ENCODE measurements around the gene NLE1. TPM values are rescaled to one million over a fixed set of nuclear protein-coding genes. Genes with fewer than 3 reads are reported as not detected.

The NLE1 gene
- polyA plus RNA-seq, 1 of the 3 experiments (the other 2 are of a cell fraction), result 22.1 TPM

- TF ChIP-seq, protein P1, sequence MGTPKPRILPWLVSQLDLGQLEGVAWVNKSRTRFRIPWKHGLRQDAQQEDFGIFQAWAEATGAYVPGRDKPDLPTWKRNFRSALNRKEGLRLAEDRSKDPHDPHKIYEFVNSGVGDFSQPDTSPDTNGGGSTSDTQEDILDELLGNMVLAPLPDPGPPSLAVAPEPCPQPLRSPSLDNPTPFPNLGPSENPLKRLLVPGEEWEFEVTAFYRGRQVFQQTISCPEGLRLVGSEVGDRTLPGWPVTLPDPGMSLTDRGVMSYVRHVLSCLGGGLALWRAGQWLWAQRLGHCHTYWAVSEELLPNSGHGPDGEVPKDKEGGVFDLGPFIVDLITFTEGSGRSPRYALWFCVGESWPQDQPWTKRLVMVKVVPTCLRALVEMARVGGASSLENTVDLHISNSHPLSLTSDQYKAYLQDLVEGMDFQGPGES (IDR thresholded peaks at IDR 0.05; ENCODE audit: low read depth, low read length), result no peak
- no peak for TF ChIP-seq FOXJ3 (CRISPR knock-in tag; IDR thresholded peaks at IDR 0.05)
- TF ChIP-seq ELF1 (IDR thresholded peaks at IDR 0.05), result no peak
- no peak for TF ChIP-seq RXRA (IDR thresholded peaks at IDR 0.05; ENCODE audit: borderline replicate concordance, low read depth)
- no peak for TF ChIP-seq FOXM1 (IDR thresholded peaks at IDR 0.05; ENCODE audit: low read depth)
- TF ChIP-seq CHD2 (IDR thresholded peaks at IDR 0.05; ENCODE audit: low read length, partially characterized antibody), result no peak
- no peak for TF ChIP-seq MXI1 (IDR thresholded peaks at IDR 0.05; ENCODE audit: low read depth, low read length)
- TF ChIP-seq TAF1 (IDR thresholded peaks at IDR 0.05; ENCODE audit: borderline replicate concordance, low read depth, low read length), result no peak
- TF ChIP-seq RAD21 (IDR thresholded peaks at IDR 0.05; ENCODE audit: low read length), result no peak
- TF ChIP-seq RFX5 (IDR thresholded peaks at IDR 0.05; ENCODE audit: low read length), result no peak
- TF ChIP-seq, protein P2, sequence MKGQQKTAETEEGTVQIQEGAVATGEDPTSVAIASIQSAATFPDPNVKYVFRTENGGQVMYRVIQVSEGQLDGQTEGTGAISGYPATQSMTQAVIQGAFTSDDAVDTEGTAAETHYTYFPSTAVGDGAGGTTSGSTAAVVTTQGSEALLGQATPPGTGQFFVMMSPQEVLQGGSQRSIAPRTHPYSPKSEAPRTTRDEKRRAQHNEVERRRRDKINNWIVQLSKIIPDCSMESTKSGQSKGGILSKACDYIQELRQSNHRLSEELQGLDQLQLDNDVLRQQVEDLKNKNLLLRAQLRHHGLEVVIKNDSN (IDR thresholded peaks at IDR 0.05; ENCODE audit: borderline replicate concordance, low read depth), result no peak
- TF ChIP-seq SIN3A (IDR thresholded peaks at IDR 0.05; ENCODE audit: borderline replicate concordance, low read depth, low read length), result no peak
- no peak for TF ChIP-seq ZBTB33 (IDR thresholded peaks at IDR 0.05; ENCODE audit: borderline replicate concordance, low read depth)
- TF ChIP-seq JUND (IDR thresholded peaks at IDR 0.05), result no peak
- TF ChIP-seq SMC3 (IDR thresholded peaks at IDR 0.05; ENCODE audit: low read depth, low read length), result no peak
- no peak for TF ChIP-seq MEF2A (IDR thresholded peaks at IDR 0.05; ENCODE audit: borderline replicate concordance, low read depth)
- TF ChIP-seq YY1 (IDR thresholded peaks at IDR 0.05; ENCODE audit: low read depth), result no peak
- TF ChIP-seq EZH2phosphoT487 (IDR thresholded peaks at IDR 0.05; ENCODE audit: borderline replicate concordance, low read depth), result no peak
- no peak for TF ChIP-seq CTCF (IDR thresholded peaks at IDR 0.05)
- no peak for TF ChIP-seq NFIC (IDR thresholded peaks at IDR 0.05; ENCODE audit: borderline replicate concordance)
- no peaks in the 10 kb centered on the region for H3K9me2 ChIP-seq
- no peak for DNase-seq
- no peak overlapping the region for H2AFZ ChIP-seq (ENCODE audit: low read depth)
- WGBS (ENCODE audit: low lambda C conversion rate), result 15% methylated on average over 2 of the region's 2 CpGs
- no peaks in the 10 kb centered on the region for H3K79me2 ChIP-seq (ENCODE audit: insufficient read depth)
- H3F3A ChIP-seq (replicated peaks; ENCODE audit: insufficient read depth), result no peaks in the 10 kb centered on the region
- H4K20me1 ChIP-seq (ENCODE audit: insufficient read depth), result no peaks in the 10 kb centered on the region
- ChIA-PET CTCF (no interaction called here), POLR2A (no interaction called here)
- H3K9me3 ChIP-seq, result no peaks in the 10 kb centered on the region
- no peak overlapping the region for H3K27ac ChIP-seq (ENCODE audit: low read depth in 2 of 2, low read length in 1 of 2)
- no peak overlapping the region for H3K4me2 ChIP-seq
- H3K4me1 ChIP-seq (ENCODE audit: control insufficient read depth in 1 of 2, insufficient read depth in 2 of 2, low read depth in 1 of 2, low read length in 1 of 2), result no peaks in the 10 kb centered on the region
- no peak overlapping the region for H3K4me3 ChIP-seq (ENCODE audit: low read depth in 2 of 2, low read length in 1 of 2)
- H3K27me3 ChIP-seq (ENCODE audit: insufficient read depth), result peaks cover 67% of the 10 kb centered on the region; the same call in 1 of the 2 replicates
- no peaks in the 10 kb centered on the region for H3K36me3 ChIP-seq (replicated peaks in 1 of 2; ENCODE audit: control insufficient read depth in 1 of 2, insufficient read depth in 2 of 2, low read length in 1 of 2)
- H3K9ac ChIP-seq, result no peak overlapping the region
Observed at GRCh38 chr17:35171834-35172233, 29.7 kb upstream of the NLE1 start.

Data from SK-N-SH (cell line).